Epithelial cell of alveolus of lung (primary cell): ENCODE results near the gene MAX. TPM values are rescaled to one million over a fixed set of nuclear protein-coding genes. Genes with fewer than 3 reads are reported as not detected.

ENCODE experiments used
- total RNA-seq: library from RNA; depleted of rRNA; stranded (reverse); fragments of >200 nt; gene quantifications from 2 replicates; pipeline ENCODE4 v1.2.1, GENCODE V29; 2015

The MAX gene, protein sequence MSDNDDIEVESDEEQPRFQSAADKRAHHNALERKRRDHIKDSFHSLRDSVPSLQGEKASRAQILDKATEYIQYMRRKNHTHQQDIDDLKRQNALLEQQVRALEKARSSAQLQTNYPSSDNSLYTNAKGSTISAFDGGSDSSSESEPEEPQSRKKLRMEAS
- 28.7 and 36.7 TPM in 2 replicates for total RNA-seq

GRCh38 chr14:65102441-65103149 is at the start of gene MAX:
Gene MAX, minus strand, starts transcription at chr14:65102517. Its CDS starts 178 bp downstream, at chr14:65102339.

Other genes starting within 250 kb of the MAX start
- gene SPTB, start 222.6 kb downstream of the MAX start, total RNA-seq, result not detected in 2 replicates
- 38.7 and 65.8 TPM in 2 replicates for gene CHURC1, start 188.1 kb downstream of the MAX start, total RNA-seq
- not detected in 2 replicates for gene GPX2, start 159.8 kb downstream of the MAX start, total RNA-seq
- 2.1 and 3.6 TPM in 2 replicates for gene RAB15, start 130.2 kb downstream of the MAX start, total RNA-seq
- 11.8 and 18.1 TPM in 2 replicates for gene FNTB, start 115.6 kb downstream of the MAX start, total RNA-seq